22Rv1 (cell line): ENCODE measurements around the gene UNC5C.

Experiments
- CTCF ChIP-seq: fragments of 450-650 bp; IDR thresholded peaks from 2 replicates; pipeline ENCODE4 v1.5.1; 2017; ENCODE audit warnings: mild to moderate bottlenecking
- ZFX ChIP-seq: fragments of 450-650 bp; IDR thresholded peaks from 2 replicates; pipeline ENCODE4 v1.6.1; 2017; ENCODE audit warnings: antibody characterized with exemption, borderline replicate concordance

GRCh38 chr4:95524729-95525128 is 24.0 kb downstream of the UNC5C start:
- TF ChIP-seq CTCF: no peak
- no peak for TF ChIP-seq ZFX
